Cardiac muscle cell (in vitro differentiated cells and primary cell): ENCODE measurements around the gene IFFO2. TPM values are rescaled to one million over a fixed set of nuclear protein-coding genes. Genes with fewer than 3 reads are reported as not detected.

Source experiments
- DNase-seq, 2 donors: peaks; one replicate each; pipeline versions ENCODE4 v3.0.0 to v3.0.0-alpha.2; 2010 to 2017; ENCODE audit warnings: low read depth in 1 of 2, low spot score in 1 of 2
- H3K27ac ChIP-seq: fragments of 200-600 bp; sonication (generic); 2 replicates; pipeline ENCODE4 v1.5.1; 2016
- H3K27me3 ChIP-seq: fragments of 200-600 bp; sonication (generic); 2 replicates; pipeline ENCODE4 v1.6.0; 2016; ENCODE audit warnings: control low read depth
- H3K36me3 ChIP-seq: fragments of 200-600 bp; sonication (generic); 2 replicates; pipeline ENCODE4 v1.5.1; 2016; ENCODE audit warnings: control low read depth
- H3K4me1 ChIP-seq: fragments of 200-600 bp; sonication (generic); 2 replicates; pipeline ENCODE4 v1.8.1; 2017; ENCODE audit warnings: low read depth, mild to moderate bottlenecking, mixed run types
- H3K4me3 ChIP-seq: fragments of 200-600 bp; sonication (generic); 2 replicates; pipeline ENCODE4 v1.5.1; 2016; ENCODE audit warnings: mild to moderate bottlenecking
- H3K9me3 ChIP-seq: fragments of 200-600 bp; sonication (generic); 2 replicates; pipeline ENCODE4 v1.5.1; 2017; ENCODE audit warnings: low read depth, mild to moderate bottlenecking, control low read depth
- CTCF ChIP-seq: IDR thresholded peaks from 2 replicates; pipeline ENCODE4 v1.5.1; 2012; ENCODE audit warnings: low read depth, mild to moderate bottlenecking, low read length
- polyA plus RNA-seq: library from polyadenylated mRNA; unstranded; fragments of >200 nt; fragmentation: Nextera tagmentation; extraction: Ambion mirVana; gene quantifications from 2 replicates; pipeline ENCODE4 v1.2.1, GENCODE V29; 2016
- total RNA-seq: library from RNA; depleted of rRNA; stranded (reverse); fragments of >200 nt; gene quantifications from 2 replicates; pipeline ENCODE4 v1.2.3, GENCODE V29; 2016

Gene IFFO2
- total and polyA plus RNA-seq, 2 experiments from 2014 or later, result 0.78 to 18.5 TPM

GRCh38 chr1:18959591-18959990 lies 3.1 kb upstream of the IFFO2 start:
- Histone ChIP-seq H3K9me3 (no peaks in the 10 kb centered on the region), H3K27me3 (peaks cover 28% of the 10 kb centered on the region), H3K4me1 (no peaks in the 10 kb centered on the region), H3K36me3 (no peaks in the 10 kb centered on the region), H3K27ac (no peak overlapping the region), H3K4me3 (no peak overlapping the region)
- DNase-seq, result no peak
- no peak for TF ChIP-seq CTCF

GRCh38 chr1:18957532-18958300 lies 1.2 kb upstream of the IFFO2 start:
- H3K4me1 ChIP-seq, result no peaks in the 10 kb centered on the region
- peak overlapping the region; percentile 79 for H3K4me3 ChIP-seq
- H3K36me3 ChIP-seq, result no peaks in the 10 kb centered on the region
- no peak for DNase-seq
- peaks cover 28% of the 10 kb centered on the region for H3K27me3 ChIP-seq
- H3K27ac ChIP-seq, result no peak overlapping the region
- TF ChIP-seq CTCF, result no peak
- H3K9me3 ChIP-seq, result no peaks in the 10 kb centered on the region

DNA sequence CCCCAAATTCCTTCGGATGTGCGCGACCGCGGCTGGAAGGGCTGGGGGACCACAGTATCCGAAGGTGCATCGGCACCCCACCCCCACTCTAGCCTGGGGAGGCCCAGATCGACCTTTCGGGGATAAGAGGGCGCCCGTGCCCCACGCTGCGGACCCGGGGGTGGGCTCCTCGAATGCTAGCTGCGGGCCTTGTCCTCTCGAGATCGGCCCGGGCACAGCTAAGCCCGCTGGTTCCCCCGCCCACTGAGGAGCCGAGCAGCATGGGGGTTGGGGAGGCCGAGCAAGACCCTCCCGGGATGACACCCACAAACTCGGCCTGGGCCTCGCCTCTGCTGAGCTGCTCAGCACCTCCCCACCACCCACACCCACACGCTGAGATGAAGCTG lies 653 bp upstream of the IFFO2 start:
- no peak for TF ChIP-seq CTCF
- peaks cover 28% of the 10 kb centered on the region for H3K27me3 ChIP-seq
- no peaks in the 10 kb centered on the region for H3K36me3 ChIP-seq
- DNase-seq, result peak in 1 of 2 donors; percentile 40
- no peak overlapping the region for H3K27ac ChIP-seq
- no peaks in the 10 kb centered on the region for H3K4me1 ChIP-seq
- H3K4me3 ChIP-seq, result peak overlapping the region; percentile 79
- H3K9me3 ChIP-seq, result no peaks in the 10 kb centered on the region

- DNase-seq, result peak; percentile 59 to 67
- Histone ChIP-seq H3K27ac (no peak overlapping the region), H3K27me3 (peaks cover 28% of the 10 kb centered on the region), H3K4me1 (peaks cover 4% of the 10 kb centered on the region), H3K4me3 (peak overlapping the region; percentile 79), H3K9me3 (no peaks in the 10 kb centered on the region), H3K36me3 (no peaks in the 10 kb centered on the region)
- TF ChIP-seq CTCF, result no peak
These were observed 859 bp downstream of the IFFO2 start for GRCh38 chr1:18955441-18956192.

DNA sequence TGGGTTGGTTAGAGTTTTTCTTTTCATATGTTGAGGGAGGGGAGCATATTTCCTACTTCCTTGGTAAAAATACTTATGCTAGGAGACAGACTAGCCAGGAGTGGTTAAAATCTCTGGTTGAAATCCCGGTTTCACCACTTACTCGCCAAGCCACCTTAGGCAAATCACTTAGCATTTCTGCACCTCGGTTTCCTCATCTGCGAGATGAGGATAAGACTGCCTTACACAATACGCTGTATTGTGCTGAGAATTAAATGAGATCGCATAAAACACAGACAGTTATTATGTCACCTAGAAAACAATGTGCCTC lies 1.4 kb downstream of the IFFO2 start:
- no peak overlapping the region for H3K27ac ChIP-seq

More for the DNA sequence above, 1.4 kb downstream of the IFFO2 start:
- DNase-seq, result peak in 1 of 2 donors; percentile 42
- H3K27me3 ChIP-seq, result peaks cover 24% of the 10 kb centered on the region
- H3K4me3 ChIP-seq, result peak overlapping the region; percentile 79
- H3K36me3 ChIP-seq, result no peaks in the 10 kb centered on the region
- TF ChIP-seq CTCF, result no peak
- H3K9me3 ChIP-seq, result no peaks in the 10 kb centered on the region
- H3K4me1 ChIP-seq, result peaks cover 9% of the 10 kb centered on the region
